K562 (cell line): ENCODE results near the gene PATL1. TPM values are rescaled to one million over a fixed set of nuclear protein-coding genes. Genes with fewer than 3 reads are reported as not detected.

Source experiments
- BRD4 ChIP-seq: fragments of 200-600 bp; sonication (generic); IDR thresholded peaks from 2 replicates; pipeline ENCODE4 v1.6.1; 2017; ENCODE audit warnings: inconsistent platforms
- EGR1 ChIP-seq: fragments of 450-650 bp; conservative IDR thresholded peaks from 2 replicates; pipeline ENCODE4 v1.6.1; 2017; ENCODE audit warnings: mild to moderate bottlenecking
- EP400 ChIP-seq: fragments of 450-650 bp; IDR thresholded peaks from 2 replicates; pipeline ENCODE4 v1.6.1; 2017; ENCODE audit warnings: antibody characterized with exemption, mild to moderate bottlenecking, moderate library complexity
- FOSL1 ChIP-seq: fragments of 200-800 bp; sonication (Bioruptor generic); conservative IDR thresholded peaks from 2 replicates; pipeline ENCODE4 v1.6.1; 2016; ENCODE audit warnings: missing genetic modification characterization, missing compliant biosample characterization
- GATAD2A ChIP-seq: fragments of 450-650 bp; IDR thresholded peaks from 2 replicates; pipeline ENCODE4 v1.6.1; 2017
- HDAC1 ChIP-seq, 2 experiments: fragments of 450-650 bp; IDR thresholded peaks; 2 replicates each; pipeline ENCODE4 v1.6.1; 2016 to 2017; ENCODE audit warnings: inconsistent platforms in 1 of 2, mild to moderate bottlenecking in 1 of 2, moderate library complexity in 1 of 2
- HEY1 ChIP-seq: fragments of 250-450 bp; sonication (Bioruptor Pico); IDR thresholded peaks from 2 replicates; pipeline ENCODE4 v1.5.0; 2020; ENCODE audit warnings: mild to moderate bottlenecking, moderate library complexity, borderline replicate concordance
- MED1 ChIP-seq: sonication (generic); formaldehyde crosslinking; IDR thresholded peaks from 2 replicates; pipeline ENCODE4 v1.8.1; 2023; ENCODE audit warnings: missing genetic modification reagents, borderline replicate concordance
- NFYB ChIP-seq: IDR thresholded peaks from 2 replicates; pipeline ENCODE4 v1.6.1; 2011; ENCODE audit warnings: mild to moderate bottlenecking, moderate library complexity; ENCODE audit not compliant: insufficient read length; ENCODE audit errors: extremely low read depth
- NR2F6 ChIP-seq: fragments of 450-650 bp; formaldehyde crosslinking; IDR thresholded peaks from 2 replicates; pipeline ENCODE4 v1.4.0; 2020; ENCODE audit warnings: mild to moderate bottlenecking
- POLR2A ChIP-seq: fragments of 450-650 bp; conservative IDR thresholded peaks from 2 replicates; pipeline ENCODE4 v1.6.1; 2016
- PPARD ChIP-seq: fragments of 250-450 bp; sonication (Bioruptor Pico); IDR thresholded peaks from 2 replicates; pipeline ENCODE4 v1.8.0; 2022; ENCODE audit warnings: inconsistent platforms, mild to moderate bottlenecking, moderate library complexity
- SMARCA4 ChIP-seq: fragments of 450-650 bp; IDR thresholded peaks from 2 replicates; pipeline ENCODE4 v1.6.1; 2016
- TRIM24 ChIP-seq, 2 experiments: fragments of 450-650 bp; IDR thresholded peaks; 2 replicates each; pipeline ENCODE4 v1.6.1; 2016
- XRCC5 ChIP-seq: fragments of 200-400 bp; formaldehyde crosslinking; IDR thresholded peaks from 2 replicates; pipeline ENCODE4 v1.6.1; 2017; ENCODE audit warnings: low read depth, mild to moderate bottlenecking, low read length
- ZBTB17 ChIP-seq: fragments of 450-650 bp; formaldehyde crosslinking; IDR thresholded peaks from 2 replicates; pipeline ENCODE4 v1.4.0; 2020; ENCODE audit warnings: mild to moderate bottlenecking
- ZNF174 ChIP-seq: fragments of 250-450 bp; sonication (Bioruptor Pico); IDR thresholded peaks from 2 replicates; pipeline ENCODE4 v1.4.0; 2020; ENCODE audit warnings: mild to moderate bottlenecking
- ZNF79 ChIP-seq: fragments of 250-450 bp; sonication (Bioruptor Pico); IDR thresholded peaks from 2 replicates; pipeline ENCODE4 v1.4.0; 2020; ENCODE audit warnings: low read depth, mild to moderate bottlenecking, moderate library complexity
- polyA plus RNA-seq, 8 experiments: library from polyadenylated mRNA; depleted of rRNA in 4 of 8; stranded (reverse) in 5 of 8; unstranded in 3 of 8; fragments of >200 nt; fragmentation: Nextera tagmentation in 2 of 8; fragmentation: Illumina TruSeq in 1 of 8; extraction: Ambion mirVana in 2 of 8; extraction: Trizol in 1 of 8; gene quantifications; 2 replicates each; pipeline versions ENCODE4 v1.2.1 to v1.2.3, GENCODE V29; 2011 to 2014; ENCODE audit warnings: inconsistent platforms in 1 of 8, missing spikeins in 1 of 8
- total RNA-seq, 7 experiments: library from RNA; depleted of rRNA in 6 of 7; stranded (reverse); fragments of >200 nt in 6 of 7; fragmentation: Illumina TruSeq in 2 of 7; extraction: Trizol in 2 of 7; gene quantifications; 2 replicates each; pipeline versions ENCODE4 v1.2.1 to v1.2.3, GENCODE V29; 2011 to 2021; ENCODE audit warnings: low replicate concordance in 1 of 7
- TF ChIP-seq, protein P1 (sequence below): sonication (generic); formaldehyde crosslinking; IDR thresholded peaks from 2 replicates; pipeline ENCODE4 v1.8.0; 2022; ENCODE audit warnings: mild to moderate bottlenecking, missing genetic modification reagents
- TF ChIP-seq, protein P2 (sequence below), 2 experiments: fragments of 450-650 bp in 1 of 2; sonication (generic) in 1 of 2; formaldehyde crosslinking in 1 of 2; IDR thresholded peaks; 2 replicates each; pipeline versions ENCODE4 v1.7.1 to v1.9.0; 2016 to 2022; ENCODE audit warnings: inconsistent platforms in 1 of 2, mild to moderate bottlenecking in 1 of 2, missing genetic modification reagents in 1 of 2

Gene PATL1
- total and polyA plus RNA-seq, 9 of the 15 experiments (the other 6 are each of a cell fraction or from before 2014, with no cell fraction given), result 3.2 to 48.0 (median 16.4) TPM

DNA sequence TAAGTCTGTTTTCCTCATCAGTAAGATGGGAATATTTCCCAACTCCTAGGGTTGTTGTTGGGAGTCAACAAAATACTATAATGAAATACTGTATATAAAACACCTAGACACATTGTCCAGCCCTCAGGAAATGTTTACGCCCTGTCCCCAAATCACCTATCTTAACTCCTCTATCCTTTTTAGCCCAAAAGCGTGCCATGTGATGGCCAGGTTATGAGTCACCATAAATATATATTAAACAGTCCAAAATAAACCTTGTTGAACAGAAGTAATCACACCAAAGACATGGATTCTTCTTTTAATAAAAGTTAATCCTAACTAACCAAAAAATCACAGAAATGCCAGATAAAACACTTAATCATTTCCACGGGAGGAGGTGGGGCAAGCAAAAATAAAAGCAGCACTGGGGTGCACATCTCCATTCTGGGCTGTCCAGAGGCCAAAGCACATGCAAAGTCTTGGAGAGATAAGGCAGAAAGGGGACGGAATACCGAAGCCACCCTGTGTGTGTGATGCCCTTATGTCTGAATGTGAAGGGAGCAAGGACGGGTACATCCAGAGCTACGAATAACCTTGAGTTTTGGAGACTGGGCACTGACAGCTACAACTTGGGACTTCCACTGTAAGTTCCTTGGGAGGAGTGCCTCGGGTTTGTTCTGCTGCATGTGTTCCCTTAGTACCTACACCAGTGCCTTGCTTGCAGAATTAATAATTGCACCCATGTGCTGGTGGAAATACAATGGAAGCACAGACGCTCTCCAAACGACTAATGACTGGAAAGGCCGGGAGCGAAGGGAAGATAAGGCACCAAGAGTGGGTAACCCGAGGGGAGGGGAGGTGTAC lies 54.3 kb downstream of the PATL1 start (continued):
- TF ChIP-seq HEY1 (no peak), TRIM24 (IDR thresholded peaks at IDR 0.05) (no peak), ZBTB17 (CRISPR knock-in tag) (no peak), HDAC1 (IDR thresholded peaks at IDR 0.05) (peak in 1 of 2 experiments; percentile 49; a peak in 1 of 4 replicates), ZNF174 (CRISPR knock-in tag) (no peak), FOSL1 (tag) (peak; percentile 37), EP400 (peak; percentile 30; the same call in 1 of the 2 replicates), POLR2A (no peak), XRCC5 (no peak), SMARCA4 (no peak), BRD4 (no peak), NFYB (no peak), MED1 (CRISPR knock-in tag) (no peak), ZNF79 (CRISPR knock-in tag) (no peak), NR2F6 (CRISPR knock-in tag) (no peak), EGR1 (no peak), GATAD2A (no peak), PPARD (CRISPR knock-in tag) (no peak)
- TF ChIP-seq, protein P1, sequence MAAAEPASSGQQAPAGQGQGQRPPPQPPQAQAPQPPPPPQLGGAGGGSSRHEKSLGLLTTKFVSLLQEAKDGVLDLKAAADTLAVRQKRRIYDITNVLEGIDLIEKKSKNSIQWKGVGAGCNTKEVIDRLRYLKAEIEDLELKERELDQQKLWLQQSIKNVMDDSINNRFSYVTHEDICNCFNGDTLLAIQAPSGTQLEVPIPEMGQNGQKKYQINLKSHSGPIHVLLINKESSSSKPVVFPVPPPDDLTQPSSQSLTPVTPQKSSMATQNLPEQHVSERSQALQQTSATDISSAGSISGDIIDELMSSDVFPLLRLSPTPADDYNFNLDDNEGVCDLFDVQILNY (CRISPR knock-in tag), result no peak
- TF ChIP-seq, protein P2, sequence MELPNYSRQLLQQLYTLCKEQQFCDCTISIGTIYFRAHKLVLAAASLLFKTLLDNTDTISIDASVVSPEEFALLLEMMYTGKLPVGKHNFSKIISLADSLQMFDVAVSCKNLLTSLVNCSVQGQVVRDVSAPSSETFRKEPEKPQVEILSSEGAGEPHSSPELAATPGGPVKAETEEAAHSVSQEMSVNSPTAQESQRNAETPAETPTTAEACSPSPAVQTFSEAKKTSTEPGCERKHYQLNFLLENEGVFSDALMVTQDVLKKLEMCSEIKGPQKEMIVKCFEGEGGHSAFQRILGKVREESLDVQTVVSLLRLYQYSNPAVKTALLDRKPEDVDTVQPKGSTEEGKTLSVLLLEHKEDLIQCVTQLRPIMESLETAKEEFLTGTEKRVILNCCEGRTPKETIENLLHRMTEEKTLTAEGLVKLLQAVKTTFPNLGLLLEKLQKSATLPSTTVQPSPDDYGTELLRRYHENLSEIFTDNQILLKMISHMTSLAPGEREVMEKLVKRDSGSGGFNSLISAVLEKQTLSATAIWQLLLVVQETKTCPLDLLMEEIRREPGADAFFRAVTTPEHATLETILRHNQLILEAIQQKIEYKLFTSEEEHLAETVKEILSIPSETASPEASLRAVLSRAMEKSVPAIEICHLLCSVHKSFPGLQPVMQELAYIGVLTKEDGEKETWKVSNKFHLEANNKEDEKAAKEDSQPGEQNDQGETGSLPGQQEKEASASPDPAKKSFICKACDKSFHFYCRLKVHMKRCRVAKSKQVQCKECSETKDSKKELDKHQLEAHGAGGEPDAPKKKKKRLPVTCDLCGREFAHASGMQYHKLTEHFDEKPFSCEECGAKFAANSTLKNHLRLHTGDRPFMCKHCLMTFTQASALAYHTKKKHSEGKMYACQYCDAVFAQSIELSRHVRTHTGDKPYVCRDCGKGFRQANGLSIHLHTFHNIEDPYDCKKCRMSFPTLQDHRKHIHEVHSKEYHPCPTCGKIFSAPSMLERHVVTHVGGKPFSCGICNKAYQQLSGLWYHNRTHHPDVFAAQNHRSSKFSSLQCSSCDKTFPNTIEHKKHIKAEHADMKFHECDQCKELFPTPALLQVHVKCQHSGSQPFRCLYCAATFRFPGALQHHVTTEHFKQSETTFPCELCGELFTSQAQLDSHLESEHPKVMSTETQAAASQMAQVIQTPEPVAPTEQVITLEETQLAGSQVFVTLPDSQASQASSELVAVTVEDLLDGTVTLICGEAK (IDR thresholded peaks at IDR 0.05), result no peak
- TF ChIP-seq, protein P2 (CRISPR knock-in tag; IDR thresholded peaks at IDR 0.05), result no peak
